K562 (cell line): ENCODE measurements around the gene C2orf81. TPM values are rescaled to one million over a fixed set of nuclear protein-coding genes. Genes with fewer than 3 reads are reported as not detected.
A peak's percentile ranks its signal among the peaks of the same experiment; 100 is the strongest.

Experiments used
- ATF7 ChIP-seq: fragments of 450-650 bp; IDR thresholded peaks from 2 replicates; pipeline ENCODE4 v1.7.1; 2014; ENCODE audit warnings: mild to moderate bottlenecking, moderate library complexity
- BRCA1 ChIP-seq, 2 experiments: fragments of 450-650 bp in 1 of 2; sonication (generic) in 1 of 2; formaldehyde crosslinking in 1 of 2; IDR thresholded peaks; 2 replicates each; pipeline versions ENCODE4 v1.5.0 to v1.6.1; 2017 to 2020; ENCODE audit warnings: mild to moderate bottlenecking in 1 of 2, missing genetic modification reagents in 1 of 2
- GABPA ChIP-seq: fragments of 200-800 bp; sonication (Bioruptor generic); conservative IDR thresholded peaks from 2 replicates; pipeline ENCODE4 v1.6.1; 2016; ENCODE audit warnings: low read depth, missing genetic modification characterization, missing compliant biosample characterization
- GABPB1 ChIP-seq: sonication (generic); formaldehyde crosslinking; IDR thresholded peaks from 2 replicates; pipeline ENCODE4 v1.8.0; 2022; ENCODE audit warnings: mild to moderate bottlenecking, missing genetic modification reagents
- HMG20B ChIP-seq: fragments of 250-450 bp; sonication (Bioruptor Pico); IDR thresholded peaks from 2 replicates; pipeline ENCODE4 v1.5.0; 2021; ENCODE audit warnings: mild to moderate bottlenecking
- HOXB6 ChIP-seq: fragments of 250-450 bp; sonication (Bioruptor Pico); IDR thresholded peaks from 2 replicates; pipeline ENCODE4 v1.5.1; 2022; ENCODE audit warnings: mild to moderate bottlenecking, borderline replicate concordance
- ID3 ChIP-seq, 2 experiments: fragments of 250-450 bp in 1 of 2; fragments of 450-650 bp in 1 of 2; sonication (Bioruptor Pico) in 1 of 2; IDR thresholded peaks; 2 replicates each; pipeline versions ENCODE4 v1.6.1 to v1.8.0; 2016 to 2021; ENCODE audit warnings: mild to moderate bottlenecking in 2 of 2, moderate library complexity in 2 of 2, missing compliant biosample characterization in 1 of 2, missing genetic modification characterization in 1 of 2
- IRF1 ChIP-seq: sonication (generic); formaldehyde crosslinking; IDR thresholded peaks from 2 replicates; pipeline ENCODE4 v1.8.0; 2022; ENCODE audit warnings: missing genetic modification reagents, mild to moderate bottlenecking, borderline replicate concordance
- NCOA1 ChIP-seq: fragments of 450-650 bp; IDR thresholded peaks from 2 replicates; pipeline ENCODE4 v1.6.1; 2016; ENCODE audit warnings: low read depth
- NFRKB ChIP-seq: fragments of 450-650 bp; IDR thresholded peaks from 2 replicates; pipeline ENCODE4 v1.6.1; 2016; ENCODE audit warnings: low read depth
- POLR2B ChIP-seq: fragments of 450-650 bp; IDR thresholded peaks from 2 replicates; pipeline ENCODE4 v1.6.1; 2018; ENCODE audit warnings: low read depth; ENCODE audit not compliant: partially characterized antibody
- SPI1 ChIP-seq: IDR thresholded peaks from 2 replicates; pipeline ENCODE4 v1.6.1; 2011; ENCODE audit warnings: low read depth, low read length, control low read depth, borderline replicate concordance
- TBL1XR1 ChIP-seq, 2 experiments: IDR thresholded peaks; 2 replicates each; pipeline ENCODE4 v1.6.1; 2012; ENCODE audit warnings: improper control_type of control experiment in 2 of 2, low read length in 2 of 2, mild to moderate bottlenecking in 1 of 2
- TEAD4 ChIP-seq, 2 experiments: sonication (generic) in 1 of 2; formaldehyde crosslinking in 1 of 2; IDR thresholded peaks; 2 replicates each; pipeline versions ENCODE4 v1.6.1 to v1.8.0; 2012 to 2022; ENCODE audit warnings: borderline replicate concordance in 1 of 2, inconsistent platforms in 1 of 2, low read length in 1 of 2, mild to moderate bottlenecking in 1 of 2, missing genetic modification reagents in 1 of 2
- UBTF ChIP-seq, 2 experiments: IDR thresholded peaks; 2 replicates each; pipeline ENCODE4 v1.6.1; 2012; ENCODE audit warnings: improper control_type of control experiment in 2 of 2, low read depth in 2 of 2, low read length in 2 of 2, borderline replicate concordance in 1 of 2
- VEZF1 ChIP-seq: fragments of 200-800 bp; sonication (Bioruptor generic); IDR thresholded peaks from 2 replicates; pipeline ENCODE4 v1.6.1; 2017; ENCODE audit warnings: missing genetic modification characterization, missing compliant biosample characterization
- XRCC5 ChIP-seq: fragments of 200-400 bp; formaldehyde crosslinking; IDR thresholded peaks from 2 replicates; pipeline ENCODE4 v1.6.1; 2017; ENCODE audit warnings: low read depth, mild to moderate bottlenecking, low read length
- YY1 ChIP-seq, 3 experiments: IDR thresholded peaks; 2 replicates each; pipeline ENCODE4 v1.6.1; 2011; ENCODE audit warnings: low read length in 2 of 3, mild to moderate bottlenecking in 2 of 3, moderate library complexity in 2 of 3, borderline replicate concordance in 1 of 3, control low read depth in 1 of 3, low read depth in 1 of 3; ENCODE audit not compliant: insufficient read depth in 3 of 3, insufficient replicate concordance in 2 of 3, control insufficient read depth in 1 of 3, insufficient read length in 1 of 3; ENCODE audit errors: extremely low read depth in 1 of 3
- ZC3H11A ChIP-seq: IDR thresholded peaks from 2 replicates; pipeline ENCODE4 v1.6.1; 2012; ENCODE audit warnings: low read depth, low read length, improper control_type of control experiment
- ZNF780A ChIP-seq: fragments of 250-450 bp; sonication (Bioruptor Pico); IDR thresholded peaks from 2 replicates; pipeline ENCODE4 v1.5.0; 2021; ENCODE audit warnings: mild to moderate bottlenecking
- polyA plus RNA-seq, 8 experiments: library from polyadenylated mRNA; depleted of rRNA in 4 of 8; stranded (reverse) in 5 of 8; unstranded in 3 of 8; fragments of >200 nt; fragmentation: Nextera tagmentation in 2 of 8; fragmentation: Illumina TruSeq in 1 of 8; extraction: Ambion mirVana in 2 of 8; extraction: Trizol in 1 of 8; gene quantifications; 2 replicates each; pipeline versions ENCODE4 v1.2.1 to v1.2.3, GENCODE V29; 2011 to 2014; ENCODE audit warnings: inconsistent platforms in 1 of 8, missing spikeins in 1 of 8
- total RNA-seq, 7 experiments: library from RNA; depleted of rRNA in 6 of 7; stranded (reverse); fragments of >200 nt in 6 of 7; fragmentation: Illumina TruSeq in 2 of 7; extraction: Trizol in 2 of 7; gene quantifications; 2 replicates each; pipeline versions ENCODE4 v1.2.1 to v1.2.3, GENCODE V29; 2011 to 2021; ENCODE audit warnings: low replicate concordance in 1 of 7

The C2orf81 gene
- total and polyA plus RNA-seq, 9 of the 15 experiments (the other 6 are each of a cell fraction or from before 2014, with no cell fraction given) = 0.06 TPM; not detected in 8

GRCh38 chr2:74391580-74392448 lies 29.6 kb downstream of the C2orf81 start (continued):
- no peak for TF ChIP-seq UBTF (IDR thresholded peaks at IDR 0.05; ENCODE audit: borderline replicate concordance in 1 of 2, low read depth in 2 of 2, low read length in 2 of 2)
- TF ChIP-seq GABPB1 = peak; percentile 69; the same call in 1 of the 2 replicates
- TF ChIP-seq POLR2B = peak; percentile 28
- 0 out of 4 replicates have a peak, but pooled peaks of 1 of the 2 experiments have one; percentile 34 for TF ChIP-seq TBL1XR1 (IDR thresholded peaks at IDR 0.05; ENCODE audit: low read length in 2 of 2)
- TF ChIP-seq YY1 (IDR thresholded peaks at IDR 0.05; ENCODE audit: borderline replicate concordance in 1 of 3, control insufficient read depth in 1 of 3, extremely low read depth in 1 of 3, insufficient read depth in 3 of 3, insufficient read length in 1 of 3, insufficient replicate concordance in 2 of 3, low read depth in 1 of 3, low read length in 2 of 3) = peak in 2 of 3 experiments; percentile 16 to 38
- TF ChIP-seq NCOA1 = no peak
- TF ChIP-seq NFRKB = no peak
- TF ChIP-seq XRCC5 = peak; percentile 95
- no peak for TF ChIP-seq IRF1 (CRISPR knock-in tag)
- no peak for TF ChIP-seq HOXB6
- no peak for TF ChIP-seq HMG20B (CRISPR knock-in tag)
- 0 out of 2 replicates have a peak, but pooled peaks have one; percentile 18 for TF ChIP-seq GABPA (tag)
- TF ChIP-seq SPI1 = no peak
- peak; percentile 62 for TF ChIP-seq ATF7
- TF ChIP-seq VEZF1 (CRISPR knock-in tag) = peak; percentile 96
- no peak for TF ChIP-seq ID3 (CRISPR knock-in tag; IDR thresholded peaks at IDR 0.05)
- no peak for TF ChIP-seq ID3 (tag; IDR thresholded peaks at IDR 0.05)
- TF ChIP-seq ZC3H11A = no peak
- 0 out of 2 replicates have a peak, but pooled peaks have one; percentile 37 for TF ChIP-seq TEAD4 (IDR thresholded peaks at IDR 0.05; ENCODE audit: low read length)
- no peak for TF ChIP-seq TEAD4 (CRISPR knock-in tag; IDR thresholded peaks at IDR 0.05; ENCODE audit: borderline replicate concordance)
- TF ChIP-seq ZNF780A (CRISPR knock-in tag) = no peak
- TF ChIP-seq BRCA1 (IDR thresholded peaks at IDR 0.05) = no peak
- TF ChIP-seq BRCA1 (CRISPR knock-in tag; IDR thresholded peaks at IDR 0.05) = no peak
